Adipose tissue (tissue), 3 donors: ENCODE data around the gene AKAP10. TPM values are rescaled to one million over a fixed set of nuclear protein-coding genes. Genes with fewer than 3 reads are reported as not detected.
"Not testable (repeated sequence)": the region's sequence is repeated elsewhere in the genome, so short reads cannot be mapped to it uniquely, and the experiment has no call there.

Experiments
- H3K27ac ChIP-seq: one replicate; pipeline ENCODE4 v1.5.1; 2013; ENCODE audit warnings: low read depth, low read length
- WGBS, 3 donors: extraction: QIAGEN DNeasy Blood & Tissue Kit; methylation state at CpG; one replicate each; pipeline ENCODE4 v1.1.7; 2013; 5-methylcytosine and 5-hydroxymethylcytosine counted together
- polyA plus RNA-seq, 3 donors: library from polyadenylated mRNA; stranded (reverse); fragments of 200-250 nt; gene quantifications; one replicate each; pipeline ENCODE4 v1.2.3, GENCODE V29; 2013
- donor health status: healthy with polysubstance abuse.
- donor health status: Bipolar disorder and iron deficiency.
- donor health status: healthy.

AKAP10 gene
- polyA plus RNA-seq, 3 donors: 5.6 to 11.4 (median 8.4) TPM

GRCh38 chr17:19986941-19987861, 9.6 kb upstream of the AKAP10 start:
- H3K27ac ChIP-seq: no peak overlapping the region
- 67 to 76% (median 71%) methylated on average over 13 of the region's 13 CpGs for WGBS, 3 donors

- H3K27ac ChIP-seq: no peak overlapping the region
- WGBS, 3 donors: 58 to 61% (median 60%) methylated on average over 43 of the region's 43 CpGs
Measured at GRCh38 chr17:19979917-19980770, 2.5 kb upstream of the AKAP10 start.

DNA sequence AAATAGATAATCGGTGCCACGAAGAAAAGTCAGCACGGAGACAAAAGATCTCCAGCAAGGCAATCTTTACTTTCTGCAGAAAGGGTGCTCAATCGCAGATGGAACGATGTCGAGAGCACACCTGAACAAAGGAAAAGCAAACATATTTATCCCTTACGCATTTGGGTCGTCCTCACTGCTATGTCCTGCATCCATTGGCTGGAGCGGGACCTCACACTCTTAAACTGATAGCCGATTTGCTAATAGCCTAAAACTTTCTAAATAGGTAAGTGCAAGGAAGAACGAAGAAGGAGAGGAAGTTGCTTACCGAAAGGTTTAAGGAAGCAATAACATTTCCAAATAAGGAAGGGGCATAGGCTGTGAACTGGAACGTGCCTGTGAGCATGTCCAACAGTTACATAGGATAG, 1.2 kb upstream of the AKAP10 start:
- no peak overlapping the region for H3K27ac ChIP-seq
- 76 to 90% (median 82%) methylated on average over 13 of the region's 13 CpGs for WGBS, 3 donors

- WGBS, 3 donors: 9 to 25% (median 25%) methylated on average over 22 of the region's 22 CpGs
- H3K27ac ChIP-seq: peak overlapping the region; percentile 77
Measured at GRCh38 chr17:19978209-19978802, 678 bp upstream of the AKAP10 start.

- no peak overlapping the region for H3K27ac ChIP-seq
- WGBS, 3 donors: 81 to 85% (median 84%) methylated on average over 3 of the region's 3 CpGs
Measured at GRCh38 chr17:19975601-19976000, 2.0 kb downstream of the AKAP10 start.

DNA sequence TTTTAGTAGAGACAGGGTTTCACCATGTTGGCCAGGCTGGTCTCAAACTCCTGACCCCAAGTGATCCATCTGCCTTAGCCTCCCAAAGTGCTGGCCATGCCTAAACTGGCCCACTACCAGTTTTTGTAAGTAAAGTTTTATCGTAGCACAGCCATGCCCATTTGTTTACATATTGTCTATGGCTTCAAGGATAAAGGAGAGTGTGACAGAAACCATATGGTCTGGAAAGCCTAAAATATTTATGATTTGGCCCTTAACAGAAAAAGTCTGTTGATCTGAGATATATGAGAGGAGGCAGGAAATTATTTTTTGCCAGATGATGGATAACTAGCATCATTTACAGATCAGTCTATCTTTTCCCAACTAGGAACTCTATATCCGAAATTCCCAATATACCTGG, 4.5 kb downstream of the AKAP10 start:
- 59 to 87% (median 80%) methylated on average over 2 of the region's 2 CpGs for WGBS, 3 donors
- no peak overlapping the region for H3K27ac ChIP-seq

DNA sequence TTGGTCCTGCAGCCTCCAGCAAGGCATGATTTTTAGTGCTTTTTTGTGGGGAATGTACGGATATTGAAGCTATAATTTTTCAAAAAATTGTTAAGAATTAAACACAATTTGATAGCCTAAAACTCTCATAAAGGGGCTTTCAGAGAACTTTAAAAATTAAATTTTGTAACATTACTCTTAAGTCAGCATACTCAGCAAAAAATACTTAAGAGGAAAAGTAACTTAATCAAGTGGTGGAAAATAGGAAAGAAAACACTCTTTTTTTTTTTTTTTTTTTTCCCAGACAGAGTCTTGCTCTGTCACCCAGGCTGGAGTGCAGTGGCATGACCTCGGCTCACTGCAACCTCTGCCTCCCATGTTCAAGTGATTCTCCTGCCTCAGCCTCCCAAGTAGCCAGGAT, 14.7 kb downstream of the AKAP10 start:
- H3K27ac ChIP-seq: not testable (repeated sequence)
- WGBS, 3 donors: 62 to 100% (median 89%) methylated on average over 2 of the region's 2 CpGs

GRCh38 chr17:19958023-19958422, 19.6 kb downstream of the AKAP10 start:
- 66 to 71% (median 70%) methylated on average over 5 of the region's 5 CpGs for WGBS, 3 donors
- no peak overlapping the region for H3K27ac ChIP-seq

DNA sequence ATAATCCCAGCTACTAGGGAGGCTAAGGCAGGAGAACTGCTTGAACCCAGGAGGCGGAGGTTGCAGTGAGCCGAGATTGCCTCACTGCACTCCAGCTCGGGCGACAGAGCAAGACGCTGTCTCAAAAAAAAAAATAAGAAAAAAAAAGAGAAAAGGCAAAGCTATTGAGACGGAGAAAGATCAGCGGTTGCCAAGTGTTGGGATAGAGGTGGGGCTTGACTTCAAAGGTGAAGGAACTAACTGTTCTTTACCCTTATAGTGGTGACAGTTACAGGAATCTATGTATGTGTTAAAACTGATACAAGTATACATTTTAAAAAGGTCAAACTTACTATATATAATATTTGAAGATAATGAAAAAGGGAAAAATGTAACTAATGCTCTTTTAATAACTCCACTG, 22.5 kb downstream of the AKAP10 start:
- WGBS, 3 donors: 90 to 97% (median 95%) methylated on average over 7 of the region's 7 CpGs
- no peak overlapping the region for H3K27ac ChIP-seq

DNA sequence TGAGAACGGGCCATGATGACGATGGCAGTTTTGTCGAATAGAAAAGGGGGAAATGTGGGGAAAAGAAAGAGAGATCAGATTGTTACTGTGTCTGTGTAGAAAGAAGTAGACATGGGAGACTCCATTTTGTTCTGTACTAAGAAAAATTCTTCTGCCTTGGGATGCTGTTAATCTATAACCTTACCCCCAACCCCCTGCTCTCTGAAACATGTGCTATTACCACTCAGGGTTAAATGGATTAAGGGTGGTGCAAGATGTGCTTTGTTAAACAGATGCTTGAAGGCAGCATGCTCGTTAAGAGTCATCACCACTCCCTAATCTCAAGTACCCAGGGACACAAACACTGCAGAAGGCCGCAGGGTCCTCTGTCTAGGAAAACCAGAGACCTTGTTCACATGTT, 26.2 kb downstream of the AKAP10 start:
- WGBS, 3 donors: 75 to 94% (median 88%) methylated on average over 2 to 5 of the region's 5 CpGs
- H3K27ac ChIP-seq: not testable (repeated sequence)

- 97 to 99% (median 98%) methylated on average over 26 to 42 of the region's 43 CpGs for WGBS, 3 donors
- not testable (repeated sequence) for H3K27ac ChIP-seq
Measured at GRCh38 chr17:19950624-19951195, 26.9 kb downstream of the AKAP10 start.

DNA sequence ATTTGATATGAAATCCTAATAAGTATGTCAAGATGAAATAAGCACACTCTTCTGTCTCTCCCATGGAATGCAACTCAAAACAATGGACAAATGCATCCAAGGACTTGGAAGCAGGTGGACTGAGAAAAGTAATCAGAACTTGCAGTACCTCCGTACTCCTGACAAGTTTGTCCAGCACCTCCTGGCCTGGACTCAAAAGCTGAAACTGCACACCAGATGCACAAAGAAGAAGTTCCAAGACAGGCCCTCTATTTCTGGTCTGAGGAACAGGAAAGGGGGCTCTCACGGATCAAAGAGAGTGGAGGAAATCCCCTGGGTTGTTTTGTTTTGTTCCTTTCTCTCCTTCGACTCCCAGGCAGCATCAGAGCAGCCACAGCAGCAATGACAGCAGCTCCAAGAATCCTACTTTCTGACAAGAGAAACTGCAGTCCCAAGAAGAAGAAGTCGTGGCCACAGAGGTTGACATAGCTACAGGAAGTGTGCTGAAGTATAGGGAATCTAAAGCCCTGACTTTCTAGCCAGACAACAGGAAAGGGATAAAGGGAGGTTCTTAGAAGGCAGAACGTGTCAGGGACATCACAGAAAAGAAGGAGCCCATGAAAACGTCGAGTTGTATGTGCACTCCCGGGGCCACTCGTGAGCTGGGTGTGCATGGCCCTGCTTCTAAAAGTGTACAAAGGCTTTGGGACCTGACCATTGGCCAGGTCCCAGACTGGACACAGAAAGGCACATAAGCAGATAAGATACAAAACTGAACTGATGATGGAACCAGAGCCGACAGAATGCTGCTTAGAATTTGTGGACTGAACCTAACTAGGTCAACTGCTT, 29.3 kb downstream of the AKAP10 start:
- WGBS, 3 donors: 44 to 49% (median 47%) methylated on average over 10 of the region's 10 CpGs
- no peak overlapping the region for H3K27ac ChIP-seq

DNA sequence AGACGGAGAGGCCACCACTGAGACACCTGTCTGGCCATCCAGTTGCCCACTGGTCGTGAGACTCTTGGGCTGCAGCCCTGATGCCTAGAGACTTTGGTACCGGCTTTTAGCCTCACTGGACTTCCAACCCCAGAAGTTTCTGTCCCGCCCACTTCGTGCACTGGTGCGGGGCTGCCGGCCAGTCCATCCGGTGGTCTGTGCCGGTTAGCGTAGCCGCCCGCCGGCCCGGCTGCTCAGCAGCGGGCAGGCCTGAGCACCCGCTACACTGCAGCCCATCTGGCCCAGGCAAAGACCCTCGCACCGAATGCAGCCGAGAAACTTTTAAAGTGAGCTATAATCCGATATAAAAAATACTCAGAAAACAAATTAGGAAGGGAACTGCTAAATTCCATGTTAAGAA, 30.7 kb downstream of the AKAP10 start:
- 97 to 99% (median 98%) methylated on average over 20 of the region's 20 CpGs for WGBS, 3 donors
- no peak overlapping the region for H3K27ac ChIP-seq

DNA sequence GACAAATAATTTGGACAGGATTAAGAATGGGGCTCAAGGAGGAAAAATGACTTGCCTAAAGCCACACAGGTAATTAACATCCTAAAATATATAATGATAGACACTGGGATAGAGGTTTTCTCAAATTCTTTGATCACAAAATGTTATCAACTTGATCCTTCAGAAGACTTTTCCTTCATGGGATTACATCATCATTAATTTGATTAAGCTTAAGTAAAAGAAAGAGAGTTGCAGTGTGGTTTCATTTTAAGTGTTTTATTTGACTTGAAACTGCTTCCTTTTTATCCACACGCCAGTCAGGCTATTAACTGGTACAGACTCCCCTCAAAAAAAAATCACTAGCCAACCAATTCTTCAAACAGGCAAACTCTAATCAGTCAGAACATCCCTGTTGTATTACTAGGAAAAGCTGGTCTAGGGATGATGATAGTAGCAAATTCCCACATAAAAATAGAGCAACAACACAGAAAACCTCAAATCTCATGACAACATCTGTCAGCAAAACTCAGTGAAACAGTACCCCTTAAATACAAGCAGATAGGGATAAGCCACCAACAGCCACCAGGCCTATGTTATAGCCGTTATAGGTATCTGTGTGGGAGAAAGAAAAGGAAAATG, 32.5 kb downstream of the AKAP10 start:
- H3K27ac ChIP-seq: no peak overlapping the region
- WGBS, 3 donors: 73 to 96% (median 80%) methylated on average over 2 of the region's 2 CpGs

DNA sequence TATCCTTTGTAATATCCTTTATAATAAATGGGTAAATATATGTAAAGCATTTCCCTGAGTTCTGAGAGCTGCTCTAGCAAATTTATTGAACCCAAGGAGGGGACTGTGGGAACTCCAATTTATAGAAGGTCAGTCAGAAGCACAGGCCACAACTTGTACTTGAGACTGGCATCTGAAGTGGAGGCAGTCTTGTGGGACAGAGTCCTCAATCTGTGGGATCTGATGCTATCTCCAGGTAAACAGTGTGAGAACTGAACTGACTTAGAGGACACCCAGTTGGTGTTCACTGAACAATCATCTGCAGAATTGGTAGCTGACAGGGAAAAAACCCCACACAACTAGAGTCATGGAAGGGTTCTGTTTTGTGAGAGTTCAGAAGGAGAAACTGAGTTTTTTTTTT, 34.0 kb downstream of the AKAP10 start:
- no peak overlapping the region for H3K27ac ChIP-seq

GRCh38 chr17:19943026-19943425, 34.6 kb downstream of the AKAP10 start:
- 93 to 96% (median 94%) methylated on average over 5 of the region's 5 CpGs for WGBS, 3 donors
- no peak overlapping the region for H3K27ac ChIP-seq

DNA sequence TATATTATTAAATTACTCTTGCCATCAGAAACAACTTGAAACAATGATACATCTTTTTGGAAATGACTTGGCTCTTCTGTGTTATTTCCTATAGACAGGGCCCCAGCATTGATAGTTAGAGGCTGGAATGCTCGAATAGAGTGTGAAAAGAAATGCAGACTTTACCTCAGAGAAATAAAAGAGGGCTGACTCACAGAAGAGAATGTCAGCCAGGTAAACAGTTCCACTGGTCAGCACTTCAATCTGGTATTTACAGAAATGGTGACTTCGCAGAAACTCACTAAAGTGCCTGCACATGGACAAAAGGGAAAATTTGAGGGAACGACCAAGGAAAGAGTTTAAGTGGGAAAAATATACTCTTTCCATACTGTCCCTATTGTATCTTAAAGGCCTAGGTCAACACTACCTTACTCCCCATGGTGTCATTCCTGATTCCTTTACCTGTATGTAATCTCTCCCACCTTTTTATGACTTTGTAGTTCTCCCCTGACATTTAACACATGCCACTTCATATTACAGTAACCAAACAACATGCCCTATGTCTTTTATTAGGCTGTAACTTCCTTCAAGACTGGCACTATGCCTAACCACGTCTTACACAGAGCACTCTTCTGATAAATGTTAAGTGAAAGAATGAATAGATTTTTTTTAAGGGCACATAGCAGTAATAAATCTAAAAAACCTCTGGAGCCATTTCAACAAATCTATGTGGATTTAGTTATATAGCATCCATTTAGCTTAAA, 36.7 kb downstream of the AKAP10 start:
- WGBS, 3 donors: 57 to 70% (median 67%) methylated on average over 4 of the region's 4 CpGs
- H3K27ac ChIP-seq: no peak overlapping the region
